ENCODE measurements around the gene RCAN3. TPM values are rescaled to one million over a fixed set of nuclear protein-coding genes. Genes with fewer than 3 reads are reported as not detected.

Gene RCAN3
- total and polyA plus RNA-seq, 9 of the 15 experiments (the other 6 are each of a cell fraction or from before 2014, with no cell fraction given), result 0.10 to 1.4 (median 0.43) TPM

DNA sequence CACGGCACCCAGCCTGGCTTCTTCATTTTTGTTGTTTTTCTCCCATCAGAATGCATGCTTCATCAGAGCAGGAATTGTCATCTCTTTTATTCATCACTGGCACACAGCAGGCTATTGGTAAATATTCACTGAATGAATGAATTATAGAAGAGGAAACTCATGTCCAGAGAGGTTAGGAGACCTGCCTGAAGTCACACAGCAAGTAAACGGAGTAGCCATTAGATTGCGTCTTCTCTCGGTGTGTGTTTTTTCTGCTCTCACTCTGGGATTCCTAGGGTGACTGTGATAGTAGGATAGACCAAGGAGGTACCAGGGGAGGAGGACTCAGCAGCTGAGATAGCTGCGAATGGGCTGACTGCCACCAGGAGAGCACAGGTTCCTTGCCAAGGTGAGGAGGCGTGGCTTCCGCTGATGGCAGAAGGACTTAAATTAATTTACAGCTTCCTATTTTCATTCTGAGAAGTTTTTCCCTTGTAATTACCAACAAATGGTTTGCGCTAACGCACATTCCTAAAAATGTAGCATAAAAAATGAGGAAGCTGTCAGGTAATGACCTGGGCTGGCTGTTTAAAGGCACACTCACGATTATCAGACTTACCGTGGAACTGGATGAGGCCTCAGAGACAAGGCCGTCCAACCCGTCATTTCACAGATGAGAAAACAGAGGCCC is 48.8 kb downstream of the RCAN3 start (continued):
- TF ChIP-seq SMARCA5 (IDR thresholded peaks at IDR 0.05), result peak; percentile 65; the same call in 1 of the 2 replicates
- TF ChIP-seq KLF1 (tag; IDR thresholded peaks at IDR 0.05), result peak; percentile 18; the same call in 1 of the 2 replicates

DNA sequence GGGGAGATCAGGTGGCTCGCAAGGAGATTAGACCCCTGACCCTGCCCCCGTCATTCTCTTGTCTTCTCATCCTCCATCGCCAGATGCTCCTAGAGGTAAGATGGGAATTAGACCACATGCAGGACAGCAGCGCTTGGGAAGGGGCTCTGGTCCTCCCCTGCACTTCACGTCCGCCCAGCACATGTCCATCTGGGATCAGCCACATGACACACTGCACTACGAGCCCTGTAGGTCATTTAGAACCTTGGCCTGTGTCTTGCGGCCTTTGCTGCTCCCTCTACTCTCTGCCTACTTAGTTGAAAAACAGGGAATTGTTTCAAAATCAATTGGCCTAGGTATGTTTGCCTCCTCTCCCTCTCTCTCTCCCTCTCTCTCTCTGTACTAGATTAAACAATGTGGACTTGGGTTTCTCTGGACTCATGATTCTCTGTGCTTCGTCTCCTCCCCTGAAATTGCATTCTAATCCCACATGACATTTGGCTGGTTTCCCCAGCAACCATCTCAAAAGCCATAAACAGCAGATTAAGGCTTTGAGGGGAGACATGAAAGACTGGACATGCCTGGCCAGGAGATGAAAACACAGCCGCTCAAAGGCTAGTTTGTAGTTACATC is 49.4 kb downstream of the RCAN3 start:
- in situ Hi-C loops (cut with MboI), result no loop called here
- Histone ChIP-seq H3K4me1 (replicated peaks in 1 of 2; ENCODE audit: control insufficient read depth in 2 of 2, insufficient read depth in 2 of 2, low read length in 2 of 2) (peaks cover 0 to 4% of the 10 kb centered on the region in 2 experiments; a peak in 2 of 5 replicates), H3K4me2 (ENCODE audit: insufficient read depth, low read length) (no peak overlapping the region)

More for the DNA sequence above, 49.4 kb downstream of the RCAN3 start:
- H3K27me3 ChIP-seq (ENCODE audit: control insufficient read depth in 2 of 2, insufficient read depth in 2 of 2, low read length in 2 of 2), result peaks cover 31 to 73% of the 10 kb centered on the region in 2 experiments
- H3K9me1 ChIP-seq (ENCODE audit: control insufficient read depth, insufficient read depth, low read length), result no peaks in the 10 kb centered on the region
- BruUV-seq (replicated peaks), result no TSS peak
- no peaks in the 10 kb centered on the region for H3K9me3 ChIP-seq (replicated peaks; ENCODE audit: control insufficient read depth, insufficient read depth, low read depth, low read length)
- 10% methylated on average over 10 of the region's 10 CpGs for WGBS (ENCODE audit: insufficient coverage, low coverage, missing lambda C conversion rate)
- POLR2A ChIA-PET, result no interaction called here
- peaks cover 3% of the 10 kb centered on the region; the same call in 1 of the 2 replicates for H4K20me1 ChIP-seq (replicated peaks; ENCODE audit: control insufficient read depth, insufficient read depth, low read length)
- H3K79me2 ChIP-seq (ENCODE audit: control insufficient read depth, insufficient read depth, low read length), result no peaks in the 10 kb centered on the region
- FAIRE-seq, result peak; percentile 44
- no peaks in the 10 kb centered on the region for H3K36me3 ChIP-seq (ENCODE audit: control insufficient read depth, insufficient read depth, low read length)
- CTCF ChIA-PET (ENCODE audit: low intra/inter-chr PET ratio), result no interaction called here
- H2AFZ ChIP-seq (ENCODE audit: low read depth, low read length), result no peak overlapping the region
- TF ChIP-seq COPS2 (conservative IDR thresholded peaks at IDR 0.05) (no peak), RFX1 (IDR thresholded peaks at IDR 0.05) (peak; percentile 64), FOXJ2 (tag; IDR thresholded peaks at IDR 0.05) (peak; percentile 80; the same call in 1 of the 2 replicates)
- TF ChIP-seq, protein P1, sequence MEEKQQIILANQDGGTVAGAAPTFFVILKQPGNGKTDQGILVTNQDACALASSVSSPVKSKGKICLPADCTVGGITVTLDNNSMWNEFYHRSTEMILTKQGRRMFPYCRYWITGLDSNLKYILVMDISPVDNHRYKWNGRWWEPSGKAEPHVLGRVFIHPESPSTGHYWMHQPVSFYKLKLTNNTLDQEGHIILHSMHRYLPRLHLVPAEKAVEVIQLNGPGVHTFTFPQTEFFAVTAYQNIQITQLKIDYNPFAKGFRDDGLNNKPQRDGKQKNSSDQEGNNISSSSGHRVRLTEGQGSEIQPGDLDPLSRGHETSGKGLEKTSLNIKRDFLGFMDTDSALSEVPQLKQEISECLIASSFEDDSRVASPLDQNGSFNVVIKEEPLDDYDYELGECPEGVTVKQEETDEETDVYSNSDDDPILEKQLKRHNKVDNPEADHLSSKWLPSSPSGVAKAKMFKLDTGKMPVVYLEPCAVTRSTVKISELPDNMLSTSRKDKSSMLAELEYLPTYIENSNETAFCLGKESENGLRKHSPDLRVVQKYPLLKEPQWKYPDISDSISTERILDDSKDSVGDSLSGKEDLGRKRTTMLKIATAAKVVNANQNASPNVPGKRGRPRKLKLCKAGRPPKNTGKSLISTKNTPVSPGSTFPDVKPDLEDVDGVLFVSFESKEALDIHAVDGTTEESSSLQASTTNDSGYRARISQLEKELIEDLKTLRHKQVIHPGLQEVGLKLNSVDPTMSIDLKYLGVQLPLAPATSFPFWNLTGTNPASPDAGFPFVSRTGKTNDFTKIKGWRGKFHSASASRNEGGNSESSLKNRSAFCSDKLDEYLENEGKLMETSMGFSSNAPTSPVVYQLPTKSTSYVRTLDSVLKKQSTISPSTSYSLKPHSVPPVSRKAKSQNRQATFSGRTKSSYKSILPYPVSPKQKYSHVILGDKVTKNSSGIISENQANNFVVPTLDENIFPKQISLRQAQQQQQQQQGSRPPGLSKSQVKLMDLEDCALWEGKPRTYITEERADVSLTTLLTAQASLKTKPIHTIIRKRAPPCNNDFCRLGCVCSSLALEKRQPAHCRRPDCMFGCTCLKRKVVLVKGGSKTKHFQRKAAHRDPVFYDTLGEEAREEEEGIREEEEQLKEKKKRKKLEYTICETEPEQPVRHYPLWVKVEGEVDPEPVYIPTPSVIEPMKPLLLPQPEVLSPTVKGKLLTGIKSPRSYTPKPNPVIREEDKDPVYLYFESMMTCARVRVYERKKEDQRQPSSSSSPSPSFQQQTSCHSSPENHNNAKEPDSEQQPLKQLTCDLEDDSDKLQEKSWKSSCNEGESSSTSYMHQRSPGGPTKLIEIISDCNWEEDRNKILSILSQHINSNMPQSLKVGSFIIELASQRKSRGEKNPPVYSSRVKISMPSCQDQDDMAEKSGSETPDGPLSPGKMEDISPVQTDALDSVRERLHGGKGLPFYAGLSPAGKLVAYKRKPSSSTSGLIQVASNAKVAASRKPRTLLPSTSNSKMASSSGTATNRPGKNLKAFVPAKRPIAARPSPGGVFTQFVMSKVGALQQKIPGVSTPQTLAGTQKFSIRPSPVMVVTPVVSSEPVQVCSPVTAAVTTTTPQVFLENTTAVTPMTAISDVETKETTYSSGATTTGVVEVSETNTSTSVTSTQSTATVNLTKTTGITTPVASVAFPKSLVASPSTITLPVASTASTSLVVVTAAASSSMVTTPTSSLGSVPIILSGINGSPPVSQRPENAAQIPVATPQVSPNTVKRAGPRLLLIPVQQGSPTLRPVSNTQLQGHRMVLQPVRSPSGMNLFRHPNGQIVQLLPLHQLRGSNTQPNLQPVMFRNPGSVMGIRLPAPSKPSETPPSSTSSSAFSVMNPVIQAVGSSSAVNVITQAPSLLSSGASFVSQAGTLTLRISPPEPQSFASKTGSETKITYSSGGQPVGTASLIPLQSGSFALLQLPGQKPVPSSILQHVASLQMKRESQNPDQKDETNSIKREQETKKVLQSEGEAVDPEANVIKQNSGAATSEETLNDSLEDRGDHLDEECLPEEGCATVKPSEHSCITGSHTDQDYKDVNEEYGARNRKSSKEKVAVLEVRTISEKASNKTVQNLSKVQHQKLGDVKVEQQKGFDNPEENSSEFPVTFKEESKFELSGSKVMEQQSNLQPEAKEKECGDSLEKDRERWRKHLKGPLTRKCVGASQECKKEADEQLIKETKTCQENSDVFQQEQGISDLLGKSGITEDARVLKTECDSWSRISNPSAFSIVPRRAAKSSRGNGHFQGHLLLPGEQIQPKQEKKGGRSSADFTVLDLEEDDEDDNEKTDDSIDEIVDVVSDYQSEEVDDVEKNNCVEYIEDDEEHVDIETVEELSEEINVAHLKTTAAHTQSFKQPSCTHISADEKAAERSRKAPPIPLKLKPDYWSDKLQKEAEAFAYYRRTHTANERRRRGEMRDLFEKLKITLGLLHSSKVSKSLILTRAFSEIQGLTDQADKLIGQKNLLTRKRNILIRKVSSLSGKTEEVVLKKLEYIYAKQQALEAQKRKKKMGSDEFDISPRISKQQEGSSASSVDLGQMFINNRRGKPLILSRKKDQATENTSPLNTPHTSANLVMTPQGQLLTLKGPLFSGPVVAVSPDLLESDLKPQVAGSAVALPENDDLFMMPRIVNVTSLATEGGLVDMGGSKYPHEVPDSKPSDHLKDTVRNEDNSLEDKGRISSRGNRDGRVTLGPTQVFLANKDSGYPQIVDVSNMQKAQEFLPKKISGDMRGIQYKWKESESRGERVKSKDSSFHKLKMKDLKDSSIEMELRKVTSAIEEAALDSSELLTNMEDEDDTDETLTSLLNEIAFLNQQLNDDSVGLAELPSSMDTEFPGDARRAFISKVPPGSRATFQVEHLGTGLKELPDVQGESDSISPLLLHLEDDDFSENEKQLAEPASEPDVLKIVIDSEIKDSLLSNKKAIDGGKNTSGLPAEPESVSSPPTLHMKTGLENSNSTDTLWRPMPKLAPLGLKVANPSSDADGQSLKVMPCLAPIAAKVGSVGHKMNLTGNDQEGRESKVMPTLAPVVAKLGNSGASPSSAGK (IDR thresholded peaks at IDR 0.05), result peak; percentile 51; the same call in 1 of the 2 replicates
- no peak for DNase-seq (ENCODE audit: extremely low read depth in 1 of 4, low spot score in 3 of 4)
- H3K27ac ChIP-seq (ENCODE audit: extremely low read depth, low read depth, low read length), result no peak overlapping the region
- intact Hi-C loops (cut with micrococcal nuclease), result no loop called here
- no peak overlapping the region for H3K9ac ChIP-seq (ENCODE audit: insufficient read depth in 1 of 2, low read depth in 2 of 2, low read length in 2 of 2)
- ATAC-seq, result peak; percentile 44
- no peak overlapping the region for H3K4me3 ChIP-seq

Measured in K562 (cell line).